HG02642 (cell line): ENCODE data around the gene RAB11FIP4.

Source experiments
- ATAC-seq: cut with Tn5 transposase; IDR thresholded peaks from one replicate; pipeline ENCODE4 v1.9.1; 2021; ENCODE audit warnings: mild to moderate bottlenecking; ENCODE audit not compliant: unreplicated experiment, poor library complexity

RAB11FIP4 gene

DNA sequence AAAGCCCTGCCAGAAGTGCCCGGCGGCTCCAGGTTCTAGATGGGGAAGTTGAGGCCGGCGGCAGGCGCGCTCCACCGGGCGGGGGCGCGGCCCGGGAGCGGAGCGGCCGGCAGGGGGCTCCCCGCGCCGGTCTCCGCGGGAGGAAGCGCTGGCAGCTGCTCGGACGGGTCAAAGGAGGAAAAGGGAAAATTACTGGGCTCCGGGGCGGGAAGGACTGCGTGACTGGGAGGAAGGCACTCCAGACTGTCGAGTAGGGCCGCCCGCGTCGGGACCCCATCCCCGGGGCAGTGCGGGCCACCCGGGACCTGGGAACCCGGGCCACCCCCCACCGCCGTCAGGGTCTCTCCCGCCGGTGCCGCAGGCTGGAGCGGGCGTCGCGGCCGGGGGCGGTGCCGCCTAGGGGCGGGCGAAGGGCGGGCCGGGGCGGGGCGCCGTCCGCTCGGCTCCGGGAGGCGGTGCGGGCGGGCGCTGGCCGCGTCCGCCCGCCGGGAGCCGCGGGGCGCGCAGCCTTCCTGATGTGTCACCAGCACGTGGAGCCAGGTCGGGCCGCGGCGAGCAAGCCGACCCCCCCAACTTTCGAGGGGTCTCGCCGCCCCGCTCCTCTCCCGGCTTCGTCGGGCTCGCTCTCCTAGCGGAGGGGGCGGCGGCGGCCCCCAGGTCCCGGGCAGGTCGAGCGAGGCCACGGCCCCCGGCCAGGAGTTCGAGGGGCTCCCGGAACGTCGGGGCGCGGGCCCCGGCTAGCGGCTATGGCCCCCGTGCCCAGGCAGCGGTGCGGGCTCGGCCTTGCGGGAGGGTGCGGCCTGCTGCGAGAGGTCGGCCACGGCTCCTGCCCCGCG lies 167.5 kb downstream of the RAB11FIP4 start:
- ATAC-seq: peak; percentile 67

DNA sequence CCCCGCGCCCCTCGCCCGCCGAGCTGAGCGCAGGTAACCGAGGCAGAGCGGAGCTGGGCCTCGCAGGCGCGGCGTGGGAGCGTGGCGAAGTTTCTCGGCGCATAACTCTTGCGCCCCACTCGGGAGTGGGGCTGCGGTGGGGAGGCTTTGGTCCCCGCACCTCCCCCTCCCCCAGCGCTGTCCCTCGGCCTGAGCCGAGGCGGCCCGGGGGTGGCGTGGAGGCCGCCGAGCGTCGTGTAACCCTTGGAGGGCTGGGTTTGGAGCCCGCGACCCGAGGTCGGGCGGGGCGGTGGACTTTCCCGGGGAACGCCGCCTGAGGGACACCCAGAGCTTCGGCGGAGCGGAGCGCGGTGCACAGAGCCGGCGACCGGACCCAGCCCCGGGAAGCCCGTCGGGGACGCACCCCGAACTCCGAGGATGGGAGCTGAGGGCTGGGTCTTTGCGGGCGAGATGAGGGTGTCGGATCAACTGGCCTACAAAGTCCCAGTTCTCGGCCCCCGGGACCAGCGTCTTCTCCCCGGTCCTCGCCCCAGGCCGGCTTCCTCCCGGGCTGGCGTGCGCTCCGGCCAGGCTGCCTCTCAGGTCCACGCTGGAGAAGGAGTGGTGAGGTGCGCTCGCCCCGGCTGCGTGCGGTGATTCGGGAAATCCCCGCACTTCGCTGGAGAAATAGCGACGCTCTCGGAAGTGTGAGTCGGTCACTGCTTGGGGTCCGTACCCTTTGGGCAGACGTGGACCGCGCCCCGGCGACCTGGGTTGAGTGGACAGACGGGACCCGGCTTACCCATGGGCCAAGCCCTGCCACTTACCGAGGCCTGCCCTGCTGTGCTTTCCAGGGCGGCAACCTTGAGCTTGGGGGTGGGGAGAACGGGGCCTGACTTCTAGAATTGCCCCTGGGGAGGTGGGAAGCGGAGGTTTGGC lies 168.4 kb downstream of the RAB11FIP4 start:
- ATAC-seq: no peak

DNA sequence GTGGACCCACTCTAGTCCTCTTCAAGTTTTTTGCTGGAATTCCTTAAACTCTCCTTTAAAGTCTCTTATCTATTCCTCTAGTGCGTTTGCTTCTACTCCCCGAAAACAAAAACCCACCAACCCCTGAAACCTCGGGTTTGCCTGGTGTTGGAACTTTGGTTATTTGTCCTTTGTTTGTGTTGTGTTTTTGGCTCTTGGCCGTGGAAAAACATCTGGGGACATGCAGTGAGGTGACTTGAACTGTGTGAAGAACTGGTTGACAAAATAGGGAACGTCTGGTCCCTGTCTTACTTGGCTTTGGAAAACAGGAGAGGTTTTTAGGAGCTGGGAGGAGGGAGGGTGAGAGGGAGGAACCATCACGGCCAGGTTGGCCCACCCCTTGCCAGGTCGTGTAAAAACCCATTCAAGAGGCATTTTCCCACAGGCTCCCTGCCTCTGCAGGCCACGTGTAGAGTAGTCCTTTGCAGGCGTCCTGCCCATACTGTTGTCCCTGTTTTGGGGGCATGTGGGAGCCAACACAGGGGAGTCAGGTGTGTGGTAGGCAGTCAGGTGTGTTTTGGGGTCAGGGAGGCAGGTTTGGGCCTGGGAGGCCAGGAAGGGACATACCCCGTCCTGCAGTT lies 169.3 kb downstream of the RAB11FIP4 start:
- ATAC-seq: no peak

DNA sequence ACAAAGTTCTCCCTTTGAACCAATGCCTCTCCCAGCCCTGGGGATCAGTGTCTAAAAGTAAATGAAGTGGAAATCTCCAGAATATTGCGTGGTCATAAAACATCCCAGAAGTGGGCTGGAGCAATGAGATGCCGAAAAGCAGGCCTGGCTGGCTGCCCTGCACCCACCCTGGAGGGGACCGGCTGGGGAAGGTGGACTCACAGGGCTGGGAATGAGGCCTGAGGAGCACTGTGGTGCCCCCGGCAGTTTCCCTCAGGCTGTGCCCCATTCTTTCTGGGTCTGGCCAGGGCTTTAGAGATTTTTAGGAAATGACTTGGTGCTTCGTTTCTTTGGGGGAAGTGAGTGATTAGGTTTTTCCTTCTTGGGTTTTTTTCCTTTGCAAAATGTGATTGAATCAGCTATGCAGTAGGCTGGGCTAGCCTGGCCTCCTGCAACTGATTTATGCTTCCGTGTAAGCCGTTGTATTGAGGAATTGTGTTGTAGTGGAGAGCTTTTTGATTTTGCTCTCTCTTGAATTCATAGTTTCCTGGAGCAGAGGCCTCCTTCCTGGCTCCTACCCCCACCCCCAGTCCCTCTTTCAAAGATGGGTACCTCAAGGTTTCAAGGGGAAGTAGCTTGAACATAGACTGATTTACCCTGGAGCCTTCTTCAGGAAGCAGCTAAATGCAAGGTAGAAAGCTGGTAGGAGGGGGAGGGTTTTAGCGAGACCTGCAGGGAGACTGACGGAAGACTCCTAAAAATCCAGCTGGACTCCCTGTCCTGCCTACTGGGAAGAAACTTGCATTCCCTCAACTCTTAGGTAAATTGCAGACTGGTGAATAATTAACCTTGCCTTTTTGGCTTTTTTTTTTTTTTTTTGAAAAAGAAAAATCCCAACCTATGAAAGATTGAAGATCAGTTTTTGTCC lies 170.2 kb downstream of the RAB11FIP4 start:
- no peak for ATAC-seq

DNA sequence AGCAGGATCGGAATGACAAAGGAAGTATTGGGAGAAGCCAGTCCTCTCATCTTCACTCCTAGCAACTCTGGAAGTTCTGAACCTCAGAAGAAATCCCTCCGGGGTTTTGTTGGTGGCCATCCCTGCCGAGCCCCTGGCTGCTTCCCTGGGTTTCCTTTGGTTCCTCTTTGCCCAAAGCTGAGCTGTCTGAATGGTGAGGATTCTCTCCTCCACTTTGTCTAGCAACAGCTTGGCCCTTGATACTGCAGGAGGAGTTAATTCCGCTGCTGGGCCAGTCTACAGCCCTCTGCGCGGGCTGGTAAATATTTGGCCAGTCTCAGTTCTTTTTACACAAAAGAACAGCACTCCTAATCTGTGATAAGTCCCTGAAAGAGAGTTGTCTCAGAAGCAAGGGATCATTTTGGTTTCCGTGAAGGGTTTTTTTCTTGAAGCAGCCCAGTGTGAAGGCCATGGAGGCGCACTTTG lies 170.9 kb downstream of the RAB11FIP4 start:
- no peak for ATAC-seq

DNA sequence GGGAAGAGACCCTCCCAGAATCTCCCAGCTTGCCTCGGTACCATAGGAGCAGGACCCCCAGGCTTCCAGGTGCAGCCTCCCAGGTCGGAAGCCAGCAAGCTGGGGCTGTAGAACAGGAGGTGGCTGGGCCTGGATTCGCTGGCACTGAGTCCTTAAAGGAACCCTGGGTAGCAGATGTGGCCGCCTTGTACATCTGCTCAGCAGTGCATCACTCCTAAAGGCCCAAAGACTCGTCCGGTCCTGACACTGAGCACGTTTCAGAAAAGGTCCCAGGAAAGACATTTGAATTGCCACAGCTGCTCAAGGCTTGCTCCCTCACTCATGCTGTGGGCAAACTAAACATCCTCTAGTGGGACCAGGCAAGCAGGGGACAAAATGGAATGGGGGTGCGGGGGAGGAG lies 172.8 kb downstream of the RAB11FIP4 start:
- ATAC-seq: no peak

DNA sequence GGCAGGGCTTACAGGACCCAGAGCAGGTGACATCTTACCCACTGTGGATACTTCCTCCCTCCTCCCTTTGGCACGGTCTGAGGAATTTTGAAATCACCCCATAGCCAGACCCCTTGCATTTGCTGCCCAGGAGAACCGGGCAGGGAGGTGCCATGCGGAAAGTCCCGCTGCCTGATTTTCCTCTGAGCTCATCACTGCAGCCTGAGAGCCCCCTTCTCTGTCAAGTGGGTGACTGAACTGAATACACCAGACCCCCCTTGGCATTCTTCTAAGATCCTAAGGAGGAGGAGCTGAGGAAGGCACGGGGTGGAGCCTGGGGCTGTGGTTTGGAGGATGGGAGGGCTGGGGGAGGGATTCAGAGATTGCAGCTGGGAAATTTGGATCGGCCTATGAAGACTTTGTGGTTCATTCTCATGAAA lies 173.4 kb downstream of the RAB11FIP4 start:
- no peak for ATAC-seq

DNA sequence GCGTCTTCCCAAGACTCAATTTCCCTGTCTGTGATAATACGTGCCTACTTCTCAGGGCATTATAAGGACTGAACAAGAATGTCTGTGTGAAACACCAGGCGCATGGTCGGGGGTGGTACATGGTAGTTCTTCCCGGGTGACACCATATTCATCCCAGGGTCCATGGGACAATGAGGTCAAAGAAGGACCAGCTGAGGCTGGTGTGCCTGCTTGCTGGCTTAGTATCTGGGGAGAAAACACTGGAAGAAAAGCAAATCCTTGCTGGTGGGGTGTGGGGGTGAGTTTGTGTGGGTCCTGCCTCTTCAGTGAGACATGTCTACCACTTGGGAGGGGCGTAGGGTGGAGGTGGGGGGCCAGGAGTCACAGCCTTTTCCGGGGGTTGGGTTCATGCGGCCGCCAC lies 174.2 kb downstream of the RAB11FIP4 start:
- no peak for ATAC-seq

DNA sequence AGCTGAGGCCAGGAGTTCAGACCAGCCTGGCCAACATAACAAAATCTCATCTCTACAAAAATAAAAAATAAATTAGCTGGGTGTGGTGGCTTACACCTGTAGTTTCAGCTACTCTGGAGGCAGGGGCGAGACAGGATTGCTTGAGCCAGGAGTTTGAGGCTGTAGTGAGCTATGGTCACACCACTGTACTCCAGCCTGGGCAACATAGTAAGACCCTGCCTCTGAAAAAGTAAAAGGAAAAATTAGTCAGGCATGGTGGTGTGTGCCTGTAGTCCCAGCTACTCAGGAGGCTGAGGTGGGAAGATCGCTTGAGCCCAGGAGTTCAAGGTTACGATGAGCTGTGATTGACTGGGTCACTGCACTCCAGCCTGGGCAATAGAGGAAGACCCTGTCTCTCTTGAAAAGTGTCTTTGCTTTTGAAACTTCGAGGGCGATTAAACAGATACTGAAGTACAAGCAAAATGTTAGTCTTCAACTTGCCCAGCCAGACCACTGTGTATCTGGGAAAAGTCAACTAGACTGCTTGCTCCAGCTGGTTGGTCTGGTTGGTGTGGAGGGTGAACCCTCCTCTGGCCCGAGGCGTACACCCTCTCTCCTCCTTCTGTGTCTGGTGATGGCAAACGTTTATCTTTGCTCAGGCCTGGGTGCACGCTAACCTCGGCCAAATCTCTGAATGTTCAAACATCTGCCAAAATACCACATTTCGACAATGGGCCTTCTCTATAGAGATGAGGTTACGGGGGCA lies 174.9 kb downstream of the RAB11FIP4 start:
- ATAC-seq: no peak

DNA sequence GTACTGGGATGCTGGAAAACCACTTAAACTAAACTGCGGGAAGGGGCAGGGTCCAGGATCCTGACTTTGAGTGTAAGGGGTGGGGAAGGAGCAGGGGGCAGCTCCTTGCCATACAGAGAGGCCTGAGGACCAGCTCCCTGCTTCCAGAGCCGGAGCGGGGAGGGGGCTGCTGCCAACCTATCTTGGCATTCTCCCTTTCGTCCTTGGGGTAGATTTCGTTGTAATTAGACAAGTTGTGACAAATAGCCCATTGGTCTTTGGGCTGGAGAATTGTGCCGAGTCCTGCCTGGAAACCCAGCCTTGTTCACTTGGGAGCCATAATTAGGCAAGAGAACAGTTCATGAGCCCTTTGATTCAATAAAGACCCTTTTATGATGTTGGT lies 175.5 kb downstream of the RAB11FIP4 start:
- no peak for ATAC-seq

DNA sequence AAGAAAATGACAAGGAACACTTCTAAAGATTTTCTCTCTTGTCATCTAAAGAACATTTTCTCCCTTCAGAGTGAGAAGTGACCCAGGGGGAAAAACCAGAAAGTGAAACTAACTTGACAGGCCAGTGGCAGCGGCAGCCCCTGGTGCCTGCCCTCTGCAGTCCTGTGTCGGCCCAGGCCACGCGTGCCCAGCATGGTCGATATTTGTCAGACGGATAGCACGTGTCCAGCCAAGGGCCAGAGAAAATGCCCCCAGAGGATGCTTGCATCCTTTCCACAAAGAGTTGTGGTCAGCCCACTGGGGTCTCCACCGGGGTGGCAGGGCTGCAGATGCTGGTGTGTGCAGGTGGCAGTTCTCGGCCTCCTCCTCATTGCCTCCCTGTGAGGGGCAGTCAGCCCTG lies 176.6 kb downstream of the RAB11FIP4 start:
- no peak for ATAC-seq

DNA sequence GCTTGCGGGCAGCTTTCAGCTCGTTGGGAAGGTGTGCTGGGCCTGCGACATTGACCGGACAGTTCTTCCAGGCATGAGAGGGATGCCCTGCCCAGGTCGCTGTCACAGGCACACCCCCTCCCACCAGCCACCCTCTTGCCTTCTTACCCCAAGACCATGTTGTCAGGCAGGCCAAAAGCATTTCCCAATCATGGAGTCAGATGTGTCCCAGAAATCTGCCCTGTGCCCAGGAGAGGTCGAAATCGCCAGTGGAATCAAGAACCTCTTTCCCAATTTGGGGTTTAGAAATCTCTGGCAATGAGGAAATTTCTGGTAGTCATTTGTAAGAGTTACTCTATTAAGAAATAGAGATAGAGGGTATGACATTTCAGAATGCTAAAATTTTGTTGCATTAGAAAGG lies 177.1 kb downstream of the RAB11FIP4 start:
- no peak for ATAC-seq

DNA sequence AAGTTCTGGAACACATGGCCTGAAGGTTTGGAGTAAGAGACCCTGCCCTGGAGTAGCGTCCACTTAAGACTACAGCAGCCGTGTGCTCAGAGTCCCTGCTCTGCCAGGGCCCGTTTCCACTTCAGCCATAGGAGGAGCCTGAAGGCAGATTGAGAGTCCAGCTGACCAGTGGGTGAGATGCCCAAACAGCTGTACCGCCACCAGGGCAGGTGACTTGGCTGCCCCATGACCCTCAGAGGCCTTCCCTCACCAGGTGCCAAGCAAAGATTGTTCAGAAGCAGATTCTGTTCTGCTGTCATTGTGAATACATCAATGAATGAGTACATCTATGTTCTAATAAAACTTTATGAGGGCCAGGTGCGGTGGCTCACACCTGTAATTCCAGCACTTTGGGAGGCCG lies 178.8 kb downstream of the RAB11FIP4 start:
- no peak for ATAC-seq

DNA sequence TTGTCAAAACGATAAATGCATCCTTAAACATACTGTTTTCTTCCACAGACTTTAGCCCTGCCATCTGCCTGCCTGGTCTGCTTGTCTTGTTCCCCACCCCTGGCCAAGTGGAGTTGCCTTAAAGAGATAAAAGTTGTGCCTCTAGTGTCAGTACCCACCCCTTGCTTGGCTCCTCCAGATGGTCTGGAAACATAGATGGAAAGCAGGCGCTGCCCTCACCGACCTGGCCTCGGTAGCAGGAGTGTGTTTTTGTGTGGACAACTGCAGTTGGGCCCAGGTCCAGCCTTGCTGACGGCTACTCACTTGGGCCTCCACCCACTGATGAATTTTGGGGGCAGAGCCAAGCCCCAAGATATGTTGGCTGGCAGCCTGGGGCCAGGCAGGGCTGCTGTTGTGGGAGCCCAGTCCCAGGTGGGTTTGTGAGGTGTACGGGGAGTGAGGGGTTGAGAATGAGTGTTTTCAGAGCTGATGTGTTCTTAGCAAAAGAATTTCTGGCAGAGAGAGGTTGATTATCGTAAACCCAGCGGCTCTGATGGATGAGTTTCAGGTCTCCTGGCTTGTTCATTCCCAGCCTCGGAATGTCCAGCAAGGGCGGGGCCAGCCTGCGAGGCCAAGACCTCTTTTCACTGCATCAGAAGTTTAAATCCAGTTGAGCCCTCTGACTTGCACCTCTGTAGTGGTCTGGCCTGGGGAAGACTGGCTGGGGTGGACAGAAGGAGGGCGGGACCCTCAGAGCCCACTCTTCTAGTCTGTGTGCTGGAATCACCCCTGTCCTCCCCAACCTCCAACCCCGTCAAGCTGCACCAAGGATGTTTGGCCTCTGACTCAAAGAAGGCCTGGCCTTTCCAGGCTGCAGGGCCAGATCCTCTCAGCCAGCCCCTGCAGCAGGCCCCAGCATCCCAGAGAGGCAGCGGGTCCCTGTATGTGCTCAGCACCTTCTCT lies 179.7 kb downstream of the RAB11FIP4 start:
- ATAC-seq: no peak

DNA sequence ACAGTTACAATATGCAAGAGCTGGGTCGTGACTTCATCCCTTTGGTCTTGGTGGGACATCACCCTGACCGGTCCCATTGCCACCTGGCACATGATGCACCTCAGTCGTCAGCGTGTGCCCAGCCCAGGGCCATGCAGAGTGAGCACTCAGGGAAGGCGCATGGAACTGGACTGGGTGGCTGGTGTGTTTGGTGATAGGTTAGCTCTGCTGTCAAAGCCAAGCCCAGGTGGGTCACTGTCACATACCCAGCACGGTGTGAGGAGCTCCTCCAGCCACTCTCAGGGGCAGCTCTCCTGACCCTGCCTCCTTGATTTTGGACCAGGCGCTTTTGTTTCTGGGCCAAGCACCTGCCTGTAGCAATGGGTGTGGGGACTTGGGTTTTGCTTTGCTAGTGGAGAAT lies 180.9 kb downstream of the RAB11FIP4 start:
- no peak for ATAC-seq

DNA sequence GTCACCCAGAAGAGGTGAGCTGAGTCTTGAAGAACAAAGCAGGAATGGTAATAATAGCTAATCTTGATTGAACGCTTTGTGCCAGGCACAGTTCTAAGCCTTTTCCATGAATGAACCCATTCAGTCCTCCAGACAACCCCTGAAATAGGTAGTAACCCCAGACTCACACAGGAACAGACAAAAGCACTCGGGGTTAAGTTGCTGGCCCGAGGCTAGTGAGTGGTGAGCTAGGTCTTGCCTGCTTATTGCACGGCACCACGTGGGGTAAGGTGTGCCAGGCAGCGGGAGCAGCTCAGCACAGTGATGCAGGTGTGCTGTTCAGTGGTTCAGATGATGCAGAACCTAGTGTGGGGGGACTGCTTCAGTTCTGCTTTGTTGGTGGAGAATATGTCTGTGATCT lies 181.6 kb downstream of the RAB11FIP4 start:
- no peak for ATAC-seq

DNA sequence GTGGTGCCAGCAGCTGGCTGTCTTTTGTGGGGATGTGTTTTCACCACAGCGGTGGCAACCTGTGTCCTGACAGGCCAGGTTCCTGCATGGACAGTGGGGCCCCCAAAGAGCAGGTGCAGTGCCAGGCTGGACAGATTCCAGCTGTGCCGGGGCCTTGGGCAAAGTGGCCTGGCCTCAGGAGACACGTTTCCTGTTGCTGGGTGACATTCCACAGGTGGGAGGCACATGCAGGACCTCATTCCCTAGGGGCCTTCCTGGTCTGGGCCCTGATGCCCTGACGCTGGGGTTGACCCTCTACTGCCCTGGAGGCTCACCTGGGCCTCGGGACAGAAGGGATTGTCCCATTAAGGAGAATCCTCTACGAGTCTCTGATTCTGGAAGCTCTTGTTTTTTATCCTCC lies 182.4 kb downstream of the RAB11FIP4 start:
- ATAC-seq: no peak

DNA sequence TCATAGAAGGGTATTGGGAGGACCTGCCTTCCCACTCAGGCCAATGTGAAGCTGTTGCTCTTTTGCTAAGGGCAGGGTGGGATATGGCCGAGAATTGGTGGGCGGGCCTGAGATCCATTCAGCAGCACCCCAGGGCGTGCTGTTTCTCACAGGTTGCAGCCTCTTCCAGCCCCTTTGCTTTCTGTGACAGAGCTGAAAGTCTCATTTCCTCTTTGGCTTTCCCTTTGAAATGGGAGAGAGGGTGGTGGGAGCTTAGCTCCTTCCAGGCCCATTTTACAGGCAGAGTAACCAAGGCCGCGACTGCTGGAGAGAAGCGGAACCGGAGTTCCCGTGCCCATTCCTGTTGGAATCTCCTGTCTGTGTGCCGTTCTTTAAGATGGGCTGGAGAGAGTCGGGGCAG lies 183.0 kb downstream of the RAB11FIP4 start:
- ATAC-seq: no peak
